ENCODE measurements around the gene TGOLN2.

GRCh38 chr2:85329181-85329651 is 1.4 kb upstream of the TGOLN2 start:
- TF ChIP-seq CHD2 (IDR thresholded peaks at IDR 0.05; ENCODE audit: borderline replicate concordance, low read depth, low read length) (no peak), CTCF (IDR thresholded peaks at IDR 0.05 in 2 of 3, conservative IDR thresholded peaks at IDR 0.05 in 1 of 3; ENCODE audit: control insufficient read depth in 2 of 3, extremely low read depth in 1 of 3, insufficient read depth in 1 of 3, low read depth in 3 of 3, low read length in 3 of 3) (no peak), CBFB (IDR thresholded peaks at IDR 0.05; ENCODE audit: low read depth) (no peak), POLR2A (IDR thresholded peaks at IDR 0.05; ENCODE audit: low read depth, low read length) (no peak), EZH2 (IDR thresholded peaks at IDR 0.05; ENCODE audit: borderline replicate concordance, control insufficient read depth, low read depth, low read length) (no peak), ELK1 (IDR thresholded peaks at IDR 0.05; ENCODE audit: low read depth, low read length) (no peak), SP1 (IDR thresholded peaks at IDR 0.05; ENCODE audit: low read depth, low read length) (no peak), CBX5 (IDR thresholded peaks at IDR 0.05; ENCODE audit: low read depth) (no peak), TCF12 (IDR thresholded peaks at IDR 0.05; ENCODE audit: low read depth, low read length) (no peak), ZNF384 (IDR thresholded peaks at IDR 0.05; ENCODE audit: borderline replicate concordance, low read depth, low read length) (no peak), FOXM1 (IDR thresholded peaks at IDR 0.05; ENCODE audit: low read depth, low read length) (no peak), USF1 (IDR thresholded peaks at IDR 0.05; ENCODE audit: borderline replicate concordance, extremely low read length, insufficient read depth, low read depth, low read length) (no peak), SMAD5 (IDR thresholded peaks at IDR 0.05; ENCODE audit: low read depth) (no peak), ZSCAN29 (IDR thresholded peaks at IDR 0.05) (no peak)
